T-cell (primary cell): ENCODE data around the gene RNF141. TPM values are rescaled to one million over a fixed set of nuclear protein-coding genes. Genes with fewer than 3 reads are reported as not detected.

Experiments
- ATAC-seq, 4 experiments: fragments of 200-7000 bp in 3 of 4; fragments of 150-1000 bp in 1 of 4; cut with Tn5 transposase; replicated peaks in 1 of 4; 1 replicate in 3 of 4; 2 replicates in 1 of 4; pipeline ENCODE4 v1.10.0; 2021; ENCODE audit warnings: moderate library complexity in 3 of 4, mild to moderate bottlenecking in 2 of 4, moderate number of reproducible peaks in 1 of 4
- CTCF ChIA-PET, 2 donors: fragments of 300-600 bp; sonication (Branson Sonifier 250); formaldehyde crosslinking; loops; one replicate each; lab custom pipeline; 2022; ENCODE audit warnings: antibody characterized with exemption in 2 of 2; lab: Charles Lee
- POLR2A ChIA-PET, 2 donors: fragments of 300-600 bp; sonication (Branson Sonifier 250); formaldehyde crosslinking; loops; one replicate each; lab custom pipeline; 2022; ENCODE audit warnings: antibody characterized with exemption in 2 of 2; lab: Charles Lee
- DNase-seq, 35 experiments: peaks; one replicate each; pipeline versions ENCODE4 v3.0.0 to v3.0.0-alpha.2; 2013 to 2023
- H3K27ac ChIP-seq: one replicate; pipeline ENCODE4 v1.5.1; 2013; ENCODE audit warnings: low read length
- H3K27me3 ChIP-seq, 2 experiments: replicated peaks in 1 of 2; 1 replicate in 1 of 2; 2 replicates in 1 of 2; pipeline versions ENCODE4 v1.6.1 to v1.7.0; 2013; ENCODE audit warnings: low read length in 1 of 2, mixed read lengths in 1 of 2; ENCODE audit not compliant: control insufficient read depth in 2 of 2, insufficient read depth in 2 of 2; ENCODE audit errors: extremely low read depth in 1 of 2
- H3K36me3 ChIP-seq, 2 donors: 1 replicate in 1 of 2; 2 replicates in 1 of 2; pipeline versions ENCODE4 v1.6.1 to v1.7.0; 2013; ENCODE audit warnings: low read length in 1 of 2; ENCODE audit not compliant: control insufficient read depth in 2 of 2, insufficient read depth in 1 of 2; ENCODE audit errors: extremely low read depth in 1 of 2
- H3K4me1 ChIP-seq, 2 experiments: 1 replicate in 1 of 2; 2 replicates in 1 of 2; pipeline versions ENCODE4 v1.6.1 to v1.7.0; 2013; ENCODE audit warnings: low read length in 2 of 2, mixed read lengths in 1 of 2; ENCODE audit not compliant: insufficient read depth in 2 of 2, control insufficient read depth in 1 of 2; ENCODE audit errors: extremely low read depth in 1 of 2
- H3K4me3 ChIP-seq, 2 donors: 1 replicate in 1 of 2; 2 replicates in 1 of 2; pipeline versions ENCODE4 v1.5.1 to v1.7.0; 2013; ENCODE audit warnings: mild to moderate bottlenecking in 2 of 2, low read length in 1 of 2, moderate library complexity in 1 of 2; ENCODE audit not compliant: control insufficient read depth in 1 of 2; ENCODE audit errors: extremely low read depth in 1 of 2
- H3K9me3 ChIP-seq: 2 replicates; pipeline ENCODE4 v1.7.0; 2013
- H3K27ac Mint-ChIP-seq, 2 donors: one replicate each; pipeline ENCODE4 v1.8.0; 2020 to 2021; ENCODE audit warnings: mild to moderate bottlenecking in 2 of 2, mixed read lengths in 2 of 2
- H3K27me3 Mint-ChIP-seq, 2 donors: one replicate each; pipeline ENCODE4 v1.8.0; 2021 to 2022; ENCODE audit warnings: mixed read lengths in 2 of 2
- H3K36me3 Mint-ChIP-seq: one replicate; pipeline ENCODE4 v1.8.0; 2021; ENCODE audit warnings: mixed read lengths
- H3K4me1 Mint-ChIP-seq, 3 donors: one replicate each; pipeline ENCODE4 v1.8.0; 2020 to 2022; ENCODE audit warnings: mixed read lengths in 3 of 3, mild to moderate bottlenecking in 1 of 3
- H3K4me3 Mint-ChIP-seq, 3 donors: one replicate each; pipeline ENCODE4 v1.8.0; 2020 to 2022; ENCODE audit warnings: mild to moderate bottlenecking in 3 of 3, mixed read lengths in 3 of 3, moderate library complexity in 3 of 3
- H3K9me3 Mint-ChIP-seq, 3 donors: one replicate each; pipeline ENCODE4 v1.8.0; 2020 to 2022; ENCODE audit warnings: mixed read lengths in 3 of 3
- WGBS: methylation state at CpG from one replicate; pipeline ENCODE4 v1.1.5; 2013; ENCODE audit warnings: missing lambda C conversion rate; ENCODE audit not compliant: insufficient coverage; 5-methylcytosine and 5-hydroxymethylcytosine counted together
- total RNA-seq, 35 experiments: library from RNA in 6 of 35; stranded (reverse) in 6 of 35; fragments of 120-200 nt in 1 of 35; gene quantifications; one replicate each; pipeline versions ENCODE4 v1.2.1 to v1.2.4 and lab custom pipeline; 2013 to 2026

The RNF141 gene
- total RNA-seq, 5 donors from 2014 or later (not counting 1 experiment from before 2014, with no cell fraction given): 15.1 to 17.3 (median 15.3) TPM

DNA sequence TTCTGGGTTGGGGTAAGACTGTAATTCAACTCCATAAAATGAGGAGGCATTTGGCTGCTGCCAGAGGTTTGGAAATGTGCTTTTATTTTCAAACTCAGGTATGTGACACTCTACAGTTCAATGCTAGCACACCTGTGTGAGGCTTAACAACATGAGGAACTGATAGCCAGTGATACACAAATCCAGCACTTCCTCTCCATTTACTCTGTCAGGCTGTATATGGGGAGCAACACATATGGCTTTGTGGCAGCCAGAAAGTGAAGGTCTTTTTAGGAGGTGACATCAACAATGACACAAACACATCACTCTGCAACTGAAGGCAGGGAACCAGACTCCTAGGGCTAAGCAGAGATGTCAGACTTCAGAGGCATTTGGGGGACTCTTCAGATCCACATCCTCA is 32.0 kb upstream of the RNF141 start:
- no peak overlapping the region for H3K27ac ChIP-seq
- CTCF ChIA-PET: no interaction called here
- no peaks in the 10 kb centered on the region for H3K9me3 Mint-ChIP-seq
- ATAC-seq (no peak), DNase-seq (no peak)
- H3K36me3 ChIP-seq: no peaks in the 10 kb centered on the region
- no peaks in the 10 kb centered on the region for H3K9me3 ChIP-seq
- POLR2A ChIA-PET: no interaction called here
- H3K4me1 Mint-ChIP-seq: no peaks in the 10 kb centered on the region
- no peaks in the 10 kb centered on the region for H3K27me3 ChIP-seq
- no peaks in the 10 kb centered on the region for H3K4me1 ChIP-seq
- H3K27me3 Mint-ChIP-seq: peaks cover 0 to 9% of the 10 kb centered on the region in 2 donors
- no peak overlapping the region for H3K27ac Mint-ChIP-seq
- no peak overlapping the region for H3K4me3 ChIP-seq
- no peaks in the 10 kb centered on the region for H3K36me3 Mint-ChIP-seq
- H3K4me3 Mint-ChIP-seq: no peak overlapping the region

DNA sequence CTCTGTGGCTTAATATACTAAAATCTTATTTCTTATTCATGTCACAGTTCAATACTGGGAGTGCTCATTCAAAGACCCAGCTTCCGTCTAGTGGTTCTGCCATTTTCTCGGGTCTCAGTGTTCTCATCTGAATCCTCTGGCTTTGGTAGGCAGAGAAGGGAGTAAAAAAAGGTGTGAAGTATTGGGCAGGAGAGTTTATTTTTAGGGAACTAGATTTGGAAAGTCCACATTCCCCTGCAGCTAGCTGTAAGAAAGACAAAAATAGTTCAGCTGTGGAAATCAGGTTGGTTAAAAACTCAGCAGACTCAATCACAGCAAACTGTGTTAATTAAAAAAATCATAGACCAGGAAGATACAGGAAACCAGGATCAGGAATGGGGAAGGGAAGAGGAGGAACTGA is 31.5 kb upstream of the RNF141 start:
- Mint-ChIP-seq H3K27me3 (peaks cover 0 to 9% of the 10 kb centered on the region in 2 donors), H3K9me3 (no peaks in the 10 kb centered on the region), H3K36me3 (no peaks in the 10 kb centered on the region), H3K4me1 (no peaks in the 10 kb centered on the region), H3K27ac (no peak overlapping the region), H3K4me3 (no peak overlapping the region)
- no peak overlapping the region for H3K27ac ChIP-seq
- ChIA-PET CTCF (no interaction called here), POLR2A (no interaction called here)
- ATAC-seq: no peak
- H3K27me3 ChIP-seq: no peaks in the 10 kb centered on the region
- no peak overlapping the region for H3K4me3 ChIP-seq
- no peaks in the 10 kb centered on the region for H3K4me1 ChIP-seq
- WGBS: 67% methylated on average over 1 of the region's 2 CpGs
- no peak for DNase-seq
- no peaks in the 10 kb centered on the region for H3K36me3 ChIP-seq
- no peaks in the 10 kb centered on the region for H3K9me3 ChIP-seq

DNA sequence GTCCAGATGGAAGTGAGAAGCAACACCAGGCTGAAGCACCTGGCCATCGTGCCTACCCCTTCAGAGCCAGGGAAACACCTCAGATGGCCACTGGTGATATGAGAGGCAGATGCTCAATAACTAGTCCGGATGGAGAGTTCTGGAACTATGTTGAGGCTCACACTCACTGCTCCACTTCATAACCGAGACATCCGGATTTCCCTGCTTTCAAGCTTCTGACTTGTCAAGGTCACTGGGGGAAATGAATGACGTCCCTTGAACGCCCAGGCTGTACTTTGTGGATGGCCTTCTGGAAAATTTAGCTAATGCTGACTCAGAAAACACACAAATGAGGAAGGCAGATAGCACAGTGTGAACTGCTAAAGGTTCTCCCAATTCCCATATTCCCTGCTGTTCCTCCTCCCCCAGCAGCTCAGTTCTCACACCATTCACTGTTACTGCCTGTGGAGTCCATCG is 27.5 kb upstream of the RNF141 start, which contains the start of gene LYVE1:
Gene LYVE1, minus strand, starts transcription at position 180 of the 456 bp plus-strand sequence. Its CDS starts 133 bp downstream, at position 47.
- Histone ChIP-seq H3K4me3 (no peak within 1 kb of the TSS), H3K9me3 (no peaks in the 10 kb centered on the region), H3K27ac (no peak within 1 kb of the TSS), H3K4me1 (no peaks in the 10 kb centered on the region), H3K36me3 (no peaks in the 10 kb centered on the region), H3K27me3 (no peaks in the 10 kb centered on the region)
- POLR2A ChIA-PET: no interaction called here
- H3K4me3 Mint-ChIP-seq: no peak within 1 kb of the TSS
- ATAC-seq (no peak), DNase-seq (no peak)
- H3K27ac Mint-ChIP-seq: no peak within 1 kb of the TSS
- H3K9me3 Mint-ChIP-seq: no peaks in the 10 kb centered on the region
- H3K36me3 Mint-ChIP-seq: no peaks in the 10 kb centered on the region
- H3K27me3 Mint-ChIP-seq: peaks cover 5 to 7% of the 10 kb centered on the region in 2 donors
- no peaks in the 10 kb centered on the region for H3K4me1 Mint-ChIP-seq
- 71% methylated on average over 6 of the region's 7 CpGs for WGBS
- CTCF ChIA-PET: no interaction called here

DNA sequence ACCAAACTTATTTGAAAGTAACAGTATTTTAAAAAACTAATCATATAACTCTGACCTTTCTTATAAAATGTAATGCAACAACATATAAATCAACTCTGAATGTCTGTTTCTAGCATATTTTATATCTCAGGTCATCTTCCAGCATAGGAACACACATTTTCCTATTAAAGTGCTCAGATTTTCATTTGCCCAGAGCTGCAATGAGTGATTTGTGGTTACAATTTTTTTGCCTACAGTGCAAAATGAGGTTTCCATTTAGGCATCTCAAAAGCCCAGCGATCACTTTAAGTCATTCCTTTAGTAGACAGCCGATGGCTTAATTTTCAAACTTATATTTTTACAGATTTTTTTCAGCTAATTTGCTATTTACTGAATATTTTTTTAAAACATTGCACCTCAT is 26.5 kb upstream of the RNF141 start:
- Mint-ChIP-seq H3K27ac (no peak overlapping the region), H3K4me1 (no peaks in the 10 kb centered on the region), H3K36me3 (no peaks in the 10 kb centered on the region), H3K9me3 (no peaks in the 10 kb centered on the region), H3K4me3 (no peak overlapping the region), H3K27me3 (peaks cover 5 to 9% of the 10 kb centered on the region in 2 donors)
- Histone ChIP-seq H3K27me3 (no peaks in the 10 kb centered on the region), H3K4me3 (no peak overlapping the region), H3K4me1 (no peaks in the 10 kb centered on the region), H3K9me3 (no peaks in the 10 kb centered on the region), H3K27ac (no peak overlapping the region), H3K36me3 (no peaks in the 10 kb centered on the region)
- POLR2A ChIA-PET: no interaction called here
- DNase-seq (no peak), ATAC-seq (no peak)
- WGBS: no CpG with 5 or more reads among the region's 2 CpGs
- CTCF ChIA-PET: no interaction called here

DNA sequence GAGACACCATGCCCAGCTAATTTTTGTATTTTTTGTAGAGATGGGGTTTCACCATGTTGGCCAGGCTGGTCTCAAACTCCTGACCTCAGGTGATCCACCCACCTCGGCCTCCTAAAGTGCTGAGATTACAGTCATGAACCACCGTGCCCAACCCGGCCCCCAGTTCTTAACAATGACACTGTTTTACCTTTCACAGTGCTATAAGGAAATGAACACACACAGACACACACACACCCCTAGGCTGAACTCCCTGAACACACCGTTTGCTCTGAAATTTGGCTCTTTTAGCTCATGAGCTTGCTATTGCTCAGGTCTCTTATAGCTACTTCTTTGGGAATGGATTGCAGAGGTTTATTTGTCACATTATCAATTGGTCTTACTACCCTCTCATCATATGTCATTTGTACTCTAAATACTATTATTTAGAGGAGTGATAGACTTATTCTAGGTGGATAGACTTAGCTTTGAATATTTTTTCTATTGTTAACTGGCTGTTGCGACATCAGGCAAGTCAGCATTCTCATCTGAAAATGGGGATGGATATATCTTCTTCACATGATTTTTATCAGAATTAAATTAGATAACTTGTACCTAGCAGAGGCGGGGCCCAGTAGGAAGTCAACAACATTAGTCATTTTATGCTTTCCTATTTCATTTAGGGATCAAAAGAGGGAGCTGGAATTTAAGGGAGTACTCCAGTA is 25.4 kb upstream of the RNF141 start:
- WGBS: no CpG with 5 or more reads among the region's 6 CpGs
- Mint-ChIP-seq H3K4me3 (no peak overlapping the region), H3K4me1 (no peaks in the 10 kb centered on the region), H3K27me3 (peaks cover 5 to 9% of the 10 kb centered on the region in 2 donors), H3K27ac (no peak overlapping the region), H3K36me3 (no peaks in the 10 kb centered on the region), H3K9me3 (no peaks in the 10 kb centered on the region)
- Histone ChIP-seq H3K36me3 (no peaks in the 10 kb centered on the region), H3K4me1 (no peaks in the 10 kb centered on the region), H3K27me3 (no peaks in the 10 kb centered on the region), H3K4me3 (no peak overlapping the region), H3K27ac (no peak overlapping the region), H3K9me3 (no peaks in the 10 kb centered on the region)
- ATAC-seq (no peak), DNase-seq (no peak)
- ChIA-PET CTCF (no interaction called here), POLR2A (interaction anchor here in 1 of 2 donors (0.6 kb wide), 1 partner anchor 176 kb away, joined by 6 read pairs; no protein-coding TSS in a partner anchor)

DNA sequence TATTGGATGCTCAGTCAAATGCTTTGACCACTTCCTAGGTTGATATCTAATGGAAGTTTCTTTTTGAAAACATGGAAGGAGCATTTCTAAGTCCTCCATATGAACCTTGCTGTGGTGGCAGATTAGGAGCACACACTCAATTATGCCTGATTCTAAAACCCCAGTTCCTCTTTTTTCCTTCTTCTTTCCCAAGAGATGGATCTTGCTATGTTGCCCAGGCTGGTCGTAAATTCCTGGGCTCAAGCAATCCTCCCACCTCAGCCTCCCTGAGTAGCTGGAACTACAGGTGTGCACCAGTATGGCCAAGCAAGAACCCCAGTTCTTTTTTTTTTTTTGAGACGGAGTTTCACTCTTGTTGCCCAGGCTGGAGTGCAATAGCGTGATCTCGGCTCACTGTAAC is 24.5 kb upstream of the RNF141 start:
- Histone ChIP-seq H3K4me1 (no peaks in the 10 kb centered on the region), H3K4me3 (no peak overlapping the region), H3K36me3 (no peaks in the 10 kb centered on the region), H3K9me3 (no peaks in the 10 kb centered on the region), H3K27ac (no peak overlapping the region), H3K27me3 (no peaks in the 10 kb centered on the region)
- ATAC-seq (no peak), DNase-seq (no peak)
- no peak overlapping the region for H3K4me3 Mint-ChIP-seq
- POLR2A ChIA-PET: no interaction called here
- CTCF ChIA-PET: no interaction called here
- no peaks in the 10 kb centered on the region for H3K36me3 Mint-ChIP-seq
- H3K27me3 Mint-ChIP-seq: peaks cover 5 to 8% of the 10 kb centered on the region in 2 donors
- no peaks in the 10 kb centered on the region for H3K4me1 Mint-ChIP-seq
- H3K27ac Mint-ChIP-seq: no peak overlapping the region
- WGBS: 80% methylated on average over 1 of the region's 4 CpGs
- H3K9me3 Mint-ChIP-seq: no peaks in the 10 kb centered on the region
